Measurements from ENCODE around the gene DGKZ. TPM values are rescaled to one million over a fixed set of nuclear protein-coding genes. Genes with fewer than 3 reads are reported as not detected.

DGKZ gene
- total and polyA plus RNA-seq, 2 experiments from 2014 or later: 45.1 to 170 TPM

GRCh38 chr11:46414466-46414796 lies 67.2 kb downstream of the DGKZ start:
- peaks cover 4% of the 10 kb centered on the region; the same call in 1 of the 2 replicates for H3K4me1 ChIP-seq (ENCODE audit: insufficient read depth)
- DNase-seq (ENCODE audit: low spot score): no peak
- H3K27ac Mint-ChIP-seq: 0 out of 2 replicates have a peak overlapping the region, but pooled peaks have one; percentile 31
- no peak overlapping the region for H3K4me2 ChIP-seq
- no peak for ATAC-seq
- H3K4me1 Mint-ChIP-seq: peaks cover 23% of the 10 kb centered on the region; the same call in 2 of the 3 replicates
- no peaks in the 10 kb centered on the region for H3F3A ChIP-seq (replicated peaks; ENCODE audit: low read depth)
- H4K20me1 ChIP-seq (replicated peaks; ENCODE audit: insufficient read depth): no peaks in the 10 kb centered on the region
- no peaks in the 10 kb centered on the region for H3K9me2 ChIP-seq (ENCODE audit: insufficient read depth)
- peaks cover 26% of the 10 kb centered on the region for H3K36me3 Mint-ChIP-seq (ENCODE audit: low read depth)
- no peak overlapping the region for H3K27ac ChIP-seq (ENCODE audit: low read depth)
- H3K36me3 ChIP-seq (ENCODE audit: insufficient read depth): no peaks in the 10 kb centered on the region
- H3K4me3 Mint-ChIP-seq: no peak overlapping the region
- no peaks in the 10 kb centered on the region; the same call in 2 of the 3 replicates for H3K9me3 Mint-ChIP-seq
- no peaks in the 10 kb centered on the region for H3K79me2 ChIP-seq (replicated peaks; ENCODE audit: insufficient read depth)
- H2AFZ ChIP-seq: no peak overlapping the region
- H3K27me3 ChIP-seq (ENCODE audit: insufficient read depth): no peaks in the 10 kb centered on the region
- peaks cover 12% of the 10 kb centered on the region for H3K27me3 Mint-ChIP-seq (ENCODE audit: insufficient read depth, low read depth, poor library complexity)
- no peak overlapping the region for H3K4me3 ChIP-seq
- TF ChIP-seq EZH2phosphoT487 (IDR thresholded peaks at IDR 0.05; ENCODE audit: unreplicated experiment): no peak
- TF ChIP-seq CREB1 (CRISPR knock-in tag; IDR thresholded peaks at IDR 0.05; ENCODE audit: low read depth): no peak
- TF ChIP-seq CTCF (conservative IDR thresholded peaks at IDR 0.05; ENCODE audit: low read depth in 2 of 2): no peak
- TF ChIP-seq EZH2 (IDR thresholded peaks at IDR 0.05; ENCODE audit: low read depth, unreplicated experiment): no peak
- TF ChIP-seq NANOG (IDR thresholded peaks at IDR 0.05; ENCODE audit: borderline replicate concordance): no peak
- no peak for TF ChIP-seq ETS1 (IDR thresholded peaks at IDR 0.05)
- TF ChIP-seq ZNF462 (CRISPR knock-in tag; IDR thresholded peaks at IDR 0.05): no peak
- TF ChIP-seq ZNF331 (CRISPR knock-in tag; IDR thresholded peaks at IDR 0.05; ENCODE audit: low read depth): no peak
- no peak for TF ChIP-seq ZNF114 (CRISPR knock-in tag; IDR thresholded peaks at IDR 0.05)
- TF ChIP-seq REST (IDR thresholded peaks at IDR 0.05; ENCODE audit: unreplicated experiment): no peak
- no peak for TF ChIP-seq POLR2AphosphoS5 (IDR thresholded peaks at IDR 0.05; ENCODE audit: low read depth)
- TF ChIP-seq STAT1 (IDR thresholded peaks at IDR 0.05; ENCODE audit: unreplicated experiment): no peak
- no peak for TF ChIP-seq JUNB (IDR thresholded peaks at IDR 0.05; ENCODE audit: unreplicated experiment)

All from GM23338 (cell line).